GM12872 (cell line): Measurements from ENCODE around the gene ZNF583.

Experiments used
- CTCF ChIP-seq: IDR thresholded peaks from 3 replicates; pipeline ENCODE4 v1.5.1; 2011; ENCODE audit warnings: low read depth, mild to moderate bottlenecking, low read length, moderate library complexity; ENCODE audit not compliant: insufficient read depth

The ZNF583 gene

GRCh38 chr19:56403764-56404704, at the start of gene ZNF583:
Gene ZNF583, plus strand, starts transcription at chr19:56404332. Its CDS starts 2,783 bp downstream, at chr19:56407115.
- no peak for TF ChIP-seq CTCF

- no peak for TF ChIP-seq CTCF
These were observed 48.6 kb upstream of the ZNF583 start for GRCh38 chr19:56355517-56355916.

- TF ChIP-seq CTCF: no peak
These were observed 47.2 kb upstream of the ZNF583 start for GRCh38 chr19:56356944-56357343.

GRCh38 chr19:56360841-56361240, 43.3 kb upstream of the ZNF583 start:
- TF ChIP-seq CTCF: no peak

GRCh38 chr19:56367829-56368711, 36.1 kb upstream of the ZNF583 start:
- no peak for TF ChIP-seq CTCF

- no peak for TF ChIP-seq CTCF
These were observed 34.1 kb upstream of the ZNF583 start for GRCh38 chr19:56369886-56370676.
